Esophagus (tissue), 2 donors: ENCODE measurements around the gene SCO2. TPM values are rescaled to one million over a fixed set of nuclear protein-coding genes. Genes with fewer than 3 reads are reported as not detected.

Experiments
- H3K27ac ChIP-seq, 2 donors: one replicate each; pipeline ENCODE4 v1.5.1; 2013; ENCODE audit warnings: low read depth in 2 of 2, mild to moderate bottlenecking in 2 of 2, inconsistent platforms in 1 of 2, low read length in 1 of 2, moderate library complexity in 1 of 2
- H3K27me3 ChIP-seq, 2 donors: one replicate each; pipeline ENCODE4 v1.6.1; 2013; ENCODE audit warnings: low read length in 2 of 2, control low read depth in 1 of 2, mild to moderate bottlenecking in 1 of 2; ENCODE audit not compliant: insufficient read depth in 2 of 2, control insufficient read depth in 1 of 2
- H3K36me3 ChIP-seq, 2 donors: one replicate each; pipeline ENCODE4 v1.6.1; 2013; ENCODE audit warnings: low read length in 1 of 2; ENCODE audit not compliant: control insufficient read depth in 2 of 2, insufficient read depth in 2 of 2
- H3K4me1 ChIP-seq, 2 donors: one replicate each; pipeline ENCODE4 v1.6.1; 2013; ENCODE audit warnings: low read length in 1 of 2; ENCODE audit not compliant: control insufficient read depth in 2 of 2, insufficient read depth in 2 of 2
- H3K4me3 ChIP-seq, 2 donors: one replicate each; pipeline ENCODE4 v1.5.1; 2013; ENCODE audit warnings: low read length in 2 of 2, mild to moderate bottlenecking in 2 of 2, low read depth in 1 of 2, moderate library complexity in 1 of 2
- H3K9me3 ChIP-seq, 2 donors: one replicate each; pipeline ENCODE4 v1.6.1; 2013; ENCODE audit warnings: mild to moderate bottlenecking in 2 of 2, low read depth in 1 of 2, low read length in 1 of 2, moderate library complexity in 1 of 2; ENCODE audit not compliant: control insufficient read depth in 2 of 2, insufficient read depth in 1 of 2
- WGBS, 2 donors: extraction: QIAGEN DNeasy Blood & Tissue Kit; methylation state at CpG; one replicate each; pipeline ENCODE4 v1.1.7; 2013; 5-methylcytosine and 5-hydroxymethylcytosine counted together
- polyA plus RNA-seq, 2 donors: library from polyadenylated mRNA; stranded (reverse); fragments of 200-250 nt; gene quantifications; one replicate each; pipeline ENCODE4 v1.2.3, GENCODE V29; 2013
- donor health status: healthy with polysubstance abuse.
- donor health status: Bipolar disorder and iron deficiency.

SCO2 gene
- polyA plus RNA-seq, 2 donors: 0.61 to 3.2 TPM

DNA sequence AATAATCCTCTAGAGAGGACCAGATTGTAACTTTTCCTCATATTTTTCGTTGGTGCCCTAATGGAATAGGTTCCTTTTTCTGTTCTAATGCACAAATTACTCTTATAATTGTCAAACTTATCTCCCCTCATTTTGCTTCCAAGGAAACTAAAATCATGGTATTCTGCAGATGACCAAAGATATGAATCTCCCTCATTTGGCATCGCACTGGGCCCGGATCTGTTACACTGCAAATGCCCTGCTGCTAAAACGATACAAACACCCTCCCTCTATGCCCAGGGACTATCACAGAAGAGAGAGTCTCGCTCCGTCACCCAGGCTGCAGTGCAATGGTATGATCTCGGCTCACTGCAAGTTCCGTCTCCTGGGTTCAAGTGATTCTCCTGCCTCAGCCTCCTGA, 27.9 kb upstream of the SCO2 start:
- Histone ChIP-seq H3K9me3 (no peaks in the 10 kb centered on the region), H3K36me3 (no peaks in the 10 kb centered on the region), H3K27me3 (no peaks in the 10 kb centered on the region), H3K4me1 (peaks cover 0 to 4% of the 10 kb centered on the region in 2 donors), H3K4me3 (no peak overlapping the region), H3K27ac (no peak overlapping the region)
- WGBS, 2 donors: 79 to 83% methylated on average over 8 of the region's 8 CpGs

DNA sequence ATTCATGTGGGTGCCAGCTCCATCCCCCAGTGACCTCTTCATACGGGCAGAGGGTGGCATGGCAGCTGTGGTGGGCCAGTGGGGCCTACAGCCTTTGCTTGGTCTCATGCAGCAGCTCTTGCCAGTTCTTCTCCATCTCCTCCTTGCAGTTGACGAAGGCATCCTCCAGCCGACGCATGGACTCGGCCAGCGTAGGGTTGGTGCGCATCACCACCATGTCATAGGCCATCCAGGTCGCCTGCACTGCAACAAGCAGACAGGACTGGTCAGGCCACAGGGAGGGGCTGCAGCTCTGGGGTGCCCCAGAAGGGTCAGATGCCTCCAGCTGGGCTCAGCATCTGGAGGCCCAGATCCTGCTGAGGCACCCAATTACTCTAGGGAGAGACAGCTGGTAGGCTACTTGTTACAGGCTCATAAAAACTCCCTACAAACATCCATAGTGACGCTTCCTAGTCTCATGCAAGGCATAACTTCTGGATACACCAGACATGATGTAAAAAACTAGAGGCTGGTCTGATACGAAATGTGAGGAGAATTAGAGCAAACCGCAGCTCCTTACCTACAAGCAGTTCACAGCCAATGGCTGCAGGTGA, 25.9 kb upstream of the SCO2 start:
- H3K27me3 ChIP-seq: no peaks in the 10 kb centered on the region
- H3K27ac ChIP-seq: no peak overlapping the region
- H3K4me3 ChIP-seq: no peak overlapping the region
- WGBS, 2 donors: 92 to 96% methylated on average over 11 of the region's 11 CpGs
- H3K36me3 ChIP-seq: no peaks in the 10 kb centered on the region
- H3K9me3 ChIP-seq: no peaks in the 10 kb centered on the region
- peaks cover 0 to 11% of the 10 kb centered on the region in 2 donors for H3K4me1 ChIP-seq

GRCh38 chr22:50550395-50550794, 25.0 kb upstream of the SCO2 start:
- H3K4me1 ChIP-seq: peaks cover 0 to 16% of the 10 kb centered on the region in 2 donors
- WGBS, 2 donors: 90% methylated on average over 8 of the region's 8 CpGs
- no peaks in the 10 kb centered on the region for H3K27me3 ChIP-seq
- no peaks in the 10 kb centered on the region for H3K9me3 ChIP-seq
- H3K4me3 ChIP-seq: no peak overlapping the region
- no peak overlapping the region for H3K27ac ChIP-seq
- no peaks in the 10 kb centered on the region for H3K36me3 ChIP-seq

- Histone ChIP-seq H3K36me3 (no peaks in the 10 kb centered on the region), H3K27me3 (no peaks in the 10 kb centered on the region), H3K9me3 (no peaks in the 10 kb centered on the region), H3K4me3 (peak overlapping the region in 1 of 2 donors; percentile 26), H3K4me1 (peaks cover 1 to 16% of the 10 kb centered on the region in 2 donors), H3K27ac (no peak overlapping the region)
- 66 to 71% methylated on average over 49 to 68 of the region's 68 CpGs for WGBS, 2 donors
Measured at GRCh38 chr22:50548921-50549790, 23.8 kb upstream of the SCO2 start.

- H3K36me3 ChIP-seq: no peaks in the 10 kb centered on the region
- H3K4me1 ChIP-seq: peaks cover 4 to 16% of the 10 kb centered on the region in 2 donors
- peak overlapping the region in 1 of 2 donors; percentile 26 for H3K4me3 ChIP-seq
- H3K9me3 ChIP-seq: no peaks in the 10 kb centered on the region
- WGBS, 2 donors: 23 to 36% methylated on average over 47 to 56 of the region's 56 CpGs
- H3K27ac ChIP-seq: no peak overlapping the region
- H3K27me3 ChIP-seq: no peaks in the 10 kb centered on the region
Measured at GRCh38 chr22:50548040-50548920, 22.9 kb upstream of the SCO2 start.

GRCh38 chr22:50547263-50547985, 22.0 kb upstream of the SCO2 start:
- Histone ChIP-seq H3K4me3 (no peak overlapping the region), H3K9me3 (no peaks in the 10 kb centered on the region), H3K27ac (no peak overlapping the region), H3K36me3 (no peaks in the 10 kb centered on the region), H3K4me1 (peaks cover 4 to 19% of the 10 kb centered on the region in 2 donors), H3K27me3 (no peaks in the 10 kb centered on the region)
- WGBS, 2 donors: 20 to 21% methylated on average over 28 to 35 of the region's 35 CpGs

- 52 to 69% methylated on average over 55 to 78 of the region's 78 CpGs for WGBS, 2 donors
- H3K27ac ChIP-seq: no peak overlapping the region
- no peaks in the 10 kb centered on the region for H3K36me3 ChIP-seq
- no peaks in the 10 kb centered on the region for H3K27me3 ChIP-seq
- H3K4me3 ChIP-seq: no peak overlapping the region
- no peaks in the 10 kb centered on the region for H3K9me3 ChIP-seq
- peaks cover 4 to 19% of the 10 kb centered on the region in 2 donors for H3K4me1 ChIP-seq
Measured at GRCh38 chr22:50546326-50547262, 21.2 kb upstream of the SCO2 start.

- 58 to 64% methylated on average over 10 of the region's 10 CpGs for WGBS, 2 donors
- Histone ChIP-seq H3K4me3 (no peak within 1 kb of the TSS), H3K4me1 (peaks cover 4 to 19% of the 10 kb centered on the region in 2 donors), H3K27me3 (no peaks in the 10 kb centered on the region), H3K27ac (peak within 1 kb of the TSS; percentile 74 to 85), H3K9me3 (no peaks in the 10 kb centered on the region), H3K36me3 (no peaks in the 10 kb centered on the region)
Measured at GRCh38 chr22:50545522-50546325, 20.3 kb upstream of the SCO2 start, which contains the start of gene KLHDC7B. TSS of gene KLHDC7B (plus strand) at chr22:50545899. CDS start at chr22:50546244, 345 bp downstream.
